MCF 10A (cell line): ENCODE data around the gene GNG10. TPM values are rescaled to one million over a fixed set of nuclear protein-coding genes. Genes with fewer than 3 reads are reported as not detected.

Source experiments
- BruUV-seq: library from RNA; stranded (reverse); fragments of 400-500 nt; replicated peaks from 2 replicates; lab custom pipeline; 2021; lab: Mats Ljungman, UMichigan
- CTCF ChIA-PET: fragments of 300-600 bp; sonication (Branson Sonifier 250); formaldehyde crosslinking; extraction: SDS; loops from one replicate; lab custom pipeline; 2021; ENCODE audit warnings: antibody characterized with exemption, inconsistent platforms; lab: Yijun Ruan, JAX
- POLR2A ChIA-PET: fragments of 300-600, 350-650 bp; sonication (Branson Sonifier 250); formaldehyde crosslinking; extraction: SDS; loops from one replicate; lab custom pipeline; 2020; ENCODE audit warnings: antibody characterized with exemption, inconsistent platforms; lab: Yijun Ruan, JAX
- DNase-seq: peaks from one replicate; pipeline ENCODE4 v3.0.0-alpha.2; 2018; ENCODE audit not compliant: unreplicated experiment
- H3K27ac Mint-ChIP-seq: one replicate; pipeline ENCODE4 v1.8.0; 2022; ENCODE audit warnings: mild to moderate bottlenecking, low read depth, mixed read lengths; ENCODE audit not compliant: unreplicated experiment
- H3K27me3 Mint-ChIP-seq: one replicate; pipeline ENCODE4 v1.8.0; 2022; ENCODE audit warnings: mixed read lengths; ENCODE audit not compliant: insufficient read depth, unreplicated experiment
- H3K36me3 Mint-ChIP-seq: one replicate; pipeline ENCODE4 v1.8.0; 2022; ENCODE audit warnings: mild to moderate bottlenecking, moderate library complexity, mixed read lengths; ENCODE audit not compliant: insufficient read depth, unreplicated experiment
- H3K4me1 Mint-ChIP-seq: one replicate; pipeline ENCODE4 v1.8.0; 2022; ENCODE audit warnings: mixed read lengths; ENCODE audit not compliant: insufficient read depth, unreplicated experiment
- H3K4me3 Mint-ChIP-seq: one replicate; pipeline ENCODE4 v1.8.0; 2022; ENCODE audit warnings: mild to moderate bottlenecking, moderate library complexity, mixed read lengths; ENCODE audit not compliant: unreplicated experiment
- H3K9me3 Mint-ChIP-seq: one replicate; pipeline ENCODE4 v1.8.0; 2022; ENCODE audit warnings: mixed read lengths; ENCODE audit not compliant: unreplicated experiment
- intact Hi-C: fragments of 100-400 bp; cut with micrococcal nuclease; formaldehyde crosslinking; loops from 2 replicates; pipeline ENCODE4 v1.14.1; 2022
- total RNA-seq: library from RNA; stranded (reverse); gene quantifications from 2 replicates; pipeline ENCODE4 v1.2.3, GENCODE V29; 2022
- TF ChIP-seq, protein P1 (sequence below): fragments of 200-600 bp; IDR thresholded peaks from one replicate; pipeline ENCODE4 v1.8.0; 2022; ENCODE audit warnings: antibody characterized with exemption, mild to moderate bottlenecking; ENCODE audit not compliant: unreplicated experiment

The GNG10 gene
- total RNA-seq, 1 experiment from 2014 or later = 42.0 TPM

GRCh38 chr9:111630182-111630963 is 31.0 kb upstream of the GNG10 start:
- Mint-ChIP-seq H3K27ac (peak overlapping the region; percentile 82), H3K4me3 (peak overlapping the region; percentile 99), H3K9me3 (no peaks in the 10 kb centered on the region), H3K36me3 (no peaks in the 10 kb centered on the region), H3K27me3 (no peaks in the 10 kb centered on the region), H3K4me1 (peaks cover 33% of the 10 kb centered on the region)
- ChIA-PET POLR2A (interaction anchor here (0.6 to 7.1 kb wide), 29 partner anchors 8 to 588 kb away, joined by 3 to 88 read pairs (median 4); partner anchors contain the start of genes GNG10, PTGR1, UGCG and ZNF483), CTCF (interaction anchor here (0.8 to 1.1 kb wide), 3 partner anchors 33 to 165 kb away, joined by 3 to 6 read pairs (median 5); no protein-coding TSS in a partner anchor)
- TF ChIP-seq, protein P1, sequence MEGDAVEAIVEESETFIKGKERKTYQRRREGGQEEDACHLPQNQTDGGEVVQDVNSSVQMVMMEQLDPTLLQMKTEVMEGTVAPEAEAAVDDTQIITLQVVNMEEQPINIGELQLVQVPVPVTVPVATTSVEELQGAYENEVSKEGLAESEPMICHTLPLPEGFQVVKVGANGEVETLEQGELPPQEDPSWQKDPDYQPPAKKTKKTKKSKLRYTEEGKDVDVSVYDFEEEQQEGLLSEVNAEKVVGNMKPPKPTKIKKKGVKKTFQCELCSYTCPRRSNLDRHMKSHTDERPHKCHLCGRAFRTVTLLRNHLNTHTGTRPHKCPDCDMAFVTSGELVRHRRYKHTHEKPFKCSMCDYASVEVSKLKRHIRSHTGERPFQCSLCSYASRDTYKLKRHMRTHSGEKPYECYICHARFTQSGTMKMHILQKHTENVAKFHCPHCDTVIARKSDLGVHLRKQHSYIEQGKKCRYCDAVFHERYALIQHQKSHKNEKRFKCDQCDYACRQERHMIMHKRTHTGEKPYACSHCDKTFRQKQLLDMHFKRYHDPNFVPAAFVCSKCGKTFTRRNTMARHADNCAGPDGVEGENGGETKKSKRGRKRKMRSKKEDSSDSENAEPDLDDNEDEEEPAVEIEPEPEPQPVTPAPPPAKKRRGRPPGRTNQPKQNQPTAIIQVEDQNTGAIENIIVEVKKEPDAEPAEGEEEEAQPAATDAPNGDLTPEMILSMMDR = no peak
- BruUV-seq = no TSS peak
- intact Hi-C loops = loop anchor here (2.0 to 5.0 kb wide), 2 partner anchors 32 to 62 kb away; partner anchors contain the start of gene PTGR1
- DNase-seq = no peak

DNA sequence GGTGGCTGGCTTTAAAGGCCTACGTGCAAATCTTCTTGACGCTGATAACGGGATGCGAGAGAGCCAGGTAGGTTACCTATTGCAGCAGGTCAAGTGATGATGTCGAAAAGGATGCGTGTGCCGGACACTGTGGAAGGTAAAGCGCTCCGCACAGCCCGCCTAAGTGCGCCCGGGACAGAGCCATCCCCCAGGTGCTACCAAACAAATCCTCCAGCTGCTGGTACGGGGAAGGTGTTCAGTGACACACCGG is 30.5 kb upstream of the GNG10 start:
- CTCF ChIA-PET = interaction anchor here (0.9 kb wide), 1 partner anchor 166 kb away, joined by 3 read pairs; no protein-coding TSS in a partner anchor
- peak overlapping the region; percentile 99 for H3K4me3 Mint-ChIP-seq

GRCh38 chr9:111631214-111631971 is 30.0 kb upstream of the GNG10 start, which contains the start of gene DNAJC25:
Gene DNAJC25, plus strand, starts transcription at chr9:111631334. Its CDS starts 74 bp downstream, at chr9:111631408.
- peak; percentile 98 for DNase-seq
- no peaks in the 10 kb centered on the region for H3K27me3 Mint-ChIP-seq
- peaks cover 37% of the 10 kb centered on the region for H3K4me1 Mint-ChIP-seq
- no peaks in the 10 kb centered on the region for H3K9me3 Mint-ChIP-seq
- TF ChIP-seq, protein P1 = no peak
- intact Hi-C loops = loop anchor here (2.0 to 5.0 kb wide), 2 partner anchors 33 to 61 kb away; partner anchors contain the start of gene PTGR1
- peak within 1 kb of the TSS; percentile 82 for H3K27ac Mint-ChIP-seq
- no TSS peak for BruUV-seq
- ChIA-PET POLR2A (interaction anchor here (0.6 to 7.1 kb wide), 33 partner anchors 9 to 587 kb away, joined by 3 to 88 read pairs (median 4); partner anchors contain the start of genes GNG10, PTGR1, UGCG and ZNF483), CTCF (interaction anchor here (0.6 to 0.9 kb wide), 2 partner anchors 26 to 166 kb away, joined by 3 read pairs; no protein-coding TSS in a partner anchor)
- no peaks in the 10 kb centered on the region for H3K36me3 Mint-ChIP-seq
- H3K4me3 Mint-ChIP-seq = peak within 1 kb of the TSS; percentile 99

More for the DNA sequence above, 30.5 kb upstream of the GNG10 start:
- Mint-ChIP-seq H3K4me1 (peaks cover 37% of the 10 kb centered on the region), H3K27me3 (no peaks in the 10 kb centered on the region), H3K27ac (peak overlapping the region; percentile 82), H3K36me3 (no peaks in the 10 kb centered on the region), H3K9me3 (no peaks in the 10 kb centered on the region)
- TF ChIP-seq, protein P1 = no peak
- DNase-seq = no peak
- BruUV-seq = no TSS peak
- POLR2A ChIA-PET = interaction anchor here (0.6 to 7.1 kb wide), 30 partner anchors 8 to 588 kb away, joined by 3 to 88 read pairs (median 4); partner anchors contain the start of genes GNG10, PTGR1, UGCG and ZNF483
- intact Hi-C loops = loop anchor here (2.0 to 5.0 kb wide), 2 partner anchors 32 to 61 kb away; partner anchors contain the start of gene PTGR1
